Transverse colon (tissue), 4 donors: ENCODE data around the gene CAPZA1.

Experiments
- CTCF ChIP-seq, 5 experiments: fragments of 200-600 bp in 3 of 5; fragments of 450-650 bp in 2 of 5; sonication (generic) in 3 of 5; IDR thresholded peaks; 1 replicate in 2 of 5; 2 replicates in 3 of 5; pipeline ENCODE4 v1.5.1; 2016 to 2017; ENCODE audit warnings: antibody characterized with exemption in 5 of 5, inconsistent platforms in 3 of 5, mild to moderate bottlenecking in 2 of 5, moderate library complexity in 1 of 5
- POLR2AphosphoS5 ChIP-seq, 3 donors: sonication (generic); formaldehyde crosslinking; IDR thresholded peaks; one replicate each; pipeline ENCODE4 v1.6.1; 2016; ENCODE audit warnings: antibody characterized with exemption in 3 of 3

- TF ChIP-seq POLR2AphosphoS5 (IDR thresholded peaks at IDR 0.05) (no peak), CTCF (IDR thresholded peaks at IDR 0.05) (no peak)
Measured at GRCh38 chr1:112710586-112710985, 91.0 kb downstream of the CAPZA1 start.
